ENCODE results near the gene KYNU. TPM values are rescaled to one million over a fixed set of nuclear protein-coding genes. Genes with fewer than 3 reads are reported as not detected.
"Not testable (repeated sequence)": the region's sequence is repeated elsewhere in the genome, so short reads cannot be mapped to it uniquely, and the experiment has no call there.

KYNU gene
- total RNA-seq, 1 donor from 2014 or later, result 1.1 TPM

DNA sequence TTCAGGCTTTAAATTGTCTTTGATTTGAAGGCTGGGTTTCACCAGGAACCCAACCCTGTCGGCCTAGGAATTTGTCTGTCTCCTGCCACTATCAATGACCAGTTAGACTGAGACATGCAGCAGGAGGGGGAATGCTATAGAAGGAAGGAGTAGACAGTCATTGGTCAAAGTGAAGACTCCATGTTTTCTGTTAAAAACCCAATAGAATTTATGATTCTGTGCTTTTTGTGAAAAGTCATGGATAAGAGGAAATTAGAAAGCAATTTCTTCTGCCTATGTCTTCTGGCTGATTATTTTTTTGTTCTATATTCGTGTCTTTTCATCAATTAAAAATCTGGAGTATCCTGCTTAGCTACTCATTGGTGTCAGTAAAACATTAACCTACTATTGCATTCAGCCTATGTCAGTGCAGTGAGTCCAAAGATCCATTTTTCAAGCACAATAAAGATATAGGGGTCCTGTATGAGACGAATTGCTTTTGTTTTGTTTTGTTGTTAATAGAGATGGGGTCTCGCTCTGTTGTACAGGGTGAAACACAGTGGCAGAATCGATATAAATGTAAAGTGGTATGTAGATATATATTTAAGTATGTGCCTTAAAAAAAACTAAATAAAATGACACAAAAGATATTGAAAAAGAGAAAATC lies 7.9 kb upstream of the KYNU start:
- intact Hi-C loops (cut with DNase I), result no loop called here
- ATAC-seq (no peak), DNase-seq (ENCODE audit: missing footprints) (no peak)

GRCh38 chr2:142870526-142870925 lies 6.9 kb upstream of the KYNU start:
- no peak for ATAC-seq
- no peak for DNase-seq (ENCODE audit: missing footprints)
- intact Hi-C loops (cut with DNase I), result no loop called here

GRCh38 chr2:142871396-142871795 lies 6.1 kb upstream of the KYNU start:
- DNase-seq (ENCODE audit: missing footprints) (no peak), ATAC-seq (no peak)
- intact Hi-C loops (cut with DNase I), result no loop called here

GRCh38 chr2:142872882-142873724 lies 4.4 kb upstream of the KYNU start:
- ATAC-seq (no peak), DNase-seq (ENCODE audit: missing footprints) (no peak)
- intact Hi-C loops (cut with DNase I), result no loop called here

- ATAC-seq (no peak), DNase-seq (ENCODE audit: missing footprints) (no peak)
- intact Hi-C loops (cut with DNase I), result no loop called here
Observed at GRCh38 chr2:142873831-142874287, 3.6 kb upstream of the KYNU start.

DNA sequence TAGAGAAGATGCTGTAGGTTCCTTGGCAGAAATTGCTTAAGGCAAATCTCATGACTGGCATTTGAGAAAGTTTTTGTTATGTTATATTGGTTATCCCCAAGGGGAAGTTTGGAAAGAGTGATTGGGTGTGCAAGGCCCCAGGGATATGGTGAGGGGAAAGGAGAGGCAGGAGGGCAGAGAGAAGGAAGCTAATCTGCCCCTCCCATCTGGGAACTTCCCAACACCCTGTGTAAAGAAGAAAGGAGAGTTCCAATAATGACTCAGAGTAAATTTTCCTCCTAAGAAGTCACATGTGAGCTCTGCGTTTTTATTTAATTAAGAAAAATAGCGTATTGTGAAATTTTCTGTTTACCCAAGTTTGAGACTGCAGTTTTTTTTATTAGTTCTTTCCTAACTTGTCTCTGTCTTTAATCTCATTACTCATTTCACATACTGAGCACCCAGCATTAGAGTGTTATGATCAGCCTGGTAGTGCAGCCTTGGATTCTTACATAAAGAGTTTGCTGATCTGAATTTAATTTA lies 3.1 kb upstream of the KYNU start:
- intact Hi-C loops (cut with DNase I), result no loop called here
- DNase-seq (ENCODE audit: missing footprints) (no peak), ATAC-seq (peak; percentile 28)

DNA sequence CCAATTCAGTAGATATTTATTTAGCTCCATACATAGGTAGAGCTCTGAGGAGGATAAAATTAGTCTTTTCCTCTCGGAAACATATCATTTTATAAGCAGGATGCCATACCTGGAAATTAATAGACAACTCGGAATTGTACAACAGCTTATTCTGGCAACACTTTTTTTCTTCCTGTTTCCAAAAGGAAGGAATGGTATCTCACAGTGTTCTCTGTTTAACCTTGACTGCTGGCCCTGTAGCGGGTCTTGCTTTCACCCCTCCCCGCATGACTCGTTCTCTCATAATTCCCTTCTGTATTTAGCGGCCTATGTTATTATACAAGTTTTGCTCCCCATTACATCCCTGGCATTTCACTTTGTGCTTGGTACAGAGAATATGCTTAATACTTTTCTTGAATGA lies 2.5 kb upstream of the KYNU start:
- ATAC-seq, result no peak
- no peak for DNase-seq (ENCODE audit: missing footprints)
- intact Hi-C loops (cut with DNase I), result no loop called here

DNA sequence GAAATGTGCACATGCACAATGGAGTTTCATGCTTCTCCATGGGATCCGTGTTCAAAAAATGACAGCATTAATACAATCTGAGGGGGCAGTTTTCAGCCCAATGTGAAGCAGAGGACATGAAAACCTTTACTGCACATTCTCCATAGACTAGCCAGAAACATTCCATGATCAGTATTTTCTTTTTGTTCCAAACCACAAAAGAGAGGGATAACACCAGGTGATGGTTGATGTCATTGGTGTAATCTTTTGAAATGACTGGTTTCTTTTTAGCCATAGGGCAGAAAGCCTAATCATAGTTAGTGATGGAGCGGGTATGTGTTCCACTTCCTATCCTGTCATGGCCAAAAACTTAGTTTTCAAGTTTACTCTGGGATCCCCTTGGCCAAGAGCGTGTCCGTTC lies 1.8 kb upstream of the KYNU start:
- no peak for DNase-seq (ENCODE audit: missing footprints)
- intact Hi-C loops (cut with DNase I), result no loop called here
- ATAC-seq, result no peak

DNA sequence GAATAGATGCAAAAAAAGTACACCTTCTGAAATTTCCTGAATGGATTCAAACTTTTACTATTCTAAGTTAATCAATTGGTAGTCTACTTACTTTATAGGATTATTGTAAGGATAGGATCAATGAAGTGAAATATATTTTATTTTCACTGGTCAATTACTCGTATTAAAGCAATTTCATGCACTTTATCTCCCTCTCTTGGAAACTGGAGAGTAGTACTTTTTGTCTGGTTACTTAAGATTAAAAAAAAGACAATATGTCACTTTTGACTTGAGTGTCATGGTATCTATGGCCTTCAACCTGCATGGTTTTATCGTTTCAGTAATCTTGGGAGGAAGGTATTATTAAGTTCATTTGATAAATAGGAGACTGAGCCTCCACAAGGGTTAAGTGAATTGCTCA lies 1.0 kb upstream of the KYNU start:
- DNase-seq (ENCODE audit: missing footprints), result no peak
- ATAC-seq, result no peak
- intact Hi-C loops (cut with DNase I), result no loop called here

DNA sequence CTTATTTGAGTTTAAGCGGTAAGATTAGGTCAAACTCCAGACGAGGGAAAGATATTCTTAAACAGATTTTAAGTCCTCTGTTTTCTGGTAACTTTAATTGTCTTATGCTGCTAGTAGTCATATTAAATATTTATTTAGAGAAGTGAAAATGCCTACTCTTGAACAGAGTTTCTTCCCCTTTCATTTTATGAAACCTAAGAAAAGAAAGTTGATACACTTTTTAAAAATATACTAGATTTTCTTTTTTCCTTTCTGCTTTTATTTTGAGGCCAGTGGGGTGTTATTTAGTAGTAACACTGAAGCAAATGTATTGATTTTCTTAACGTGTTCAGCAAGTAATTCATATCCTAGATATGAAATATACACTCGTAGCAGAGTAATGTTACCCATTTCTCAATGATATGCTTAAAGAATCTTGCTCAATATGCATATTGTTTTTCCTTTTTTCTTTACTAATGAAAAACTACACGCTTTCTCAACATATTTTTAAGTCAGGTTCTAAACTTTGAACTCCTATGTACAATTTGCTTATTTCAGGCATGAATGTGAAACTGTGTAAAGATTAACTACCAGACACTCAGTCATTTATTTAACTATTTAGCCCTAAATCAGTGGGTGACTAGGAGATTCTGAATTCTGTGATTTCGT lies 691 bp downstream of the KYNU start:
- DNase-seq (ENCODE audit: missing footprints) (no peak), ATAC-seq (no peak)
- intact Hi-C loops (cut with DNase I), result no loop called here

DNA sequence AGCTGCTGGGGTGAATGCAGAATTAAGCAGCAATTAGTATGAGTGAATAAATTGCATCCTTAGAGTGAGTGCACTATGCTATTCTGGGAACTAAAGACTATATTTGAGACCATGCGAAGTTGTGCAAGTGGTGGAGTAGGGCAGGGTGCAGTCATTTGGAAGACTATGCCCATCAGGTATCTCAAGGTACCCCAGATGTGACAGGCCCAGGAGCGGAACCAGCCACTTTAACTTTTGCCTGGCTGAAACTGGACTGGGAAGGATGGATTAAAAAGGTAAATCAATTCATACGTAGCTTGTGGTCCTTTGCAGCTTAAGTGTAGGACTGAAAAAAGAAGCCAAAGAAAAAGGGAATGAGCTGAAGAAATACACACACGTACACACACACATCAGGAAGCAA lies 1.7 kb downstream of the KYNU start:
- intact Hi-C loops (cut with DNase I), result no loop called here
- no peak for ATAC-seq
- no peak for DNase-seq (ENCODE audit: missing footprints)

DNA sequence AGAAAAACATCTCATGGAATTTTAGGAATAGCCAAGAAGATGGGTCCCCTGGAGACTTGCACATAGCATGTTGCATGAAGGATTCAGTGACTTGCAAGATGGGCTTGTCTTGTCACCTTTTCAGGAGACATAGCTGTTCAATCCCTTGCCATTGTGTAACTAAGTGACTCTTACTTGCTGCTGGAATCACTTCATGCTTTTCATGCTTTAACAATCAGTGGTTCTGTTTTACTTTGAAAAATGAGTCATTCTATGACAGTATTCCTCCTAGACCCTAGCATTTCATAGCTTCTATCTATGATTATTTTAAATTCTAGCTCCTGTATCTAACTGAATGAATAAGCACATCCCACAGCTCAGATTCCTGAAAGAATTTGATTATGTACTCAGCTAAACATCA lies 2.8 kb downstream of the KYNU start:
- DNase-seq (ENCODE audit: missing footprints), result no peak
- ATAC-seq, result no peak
- intact Hi-C loops (cut with DNase I), result no loop called here

GRCh38 chr2:142881619-142882018 lies 4.2 kb downstream of the KYNU start:
- ATAC-seq (no peak), DNase-seq (ENCODE audit: missing footprints) (no peak)
- intact Hi-C loops (cut with DNase I), result no loop called here

DNA sequence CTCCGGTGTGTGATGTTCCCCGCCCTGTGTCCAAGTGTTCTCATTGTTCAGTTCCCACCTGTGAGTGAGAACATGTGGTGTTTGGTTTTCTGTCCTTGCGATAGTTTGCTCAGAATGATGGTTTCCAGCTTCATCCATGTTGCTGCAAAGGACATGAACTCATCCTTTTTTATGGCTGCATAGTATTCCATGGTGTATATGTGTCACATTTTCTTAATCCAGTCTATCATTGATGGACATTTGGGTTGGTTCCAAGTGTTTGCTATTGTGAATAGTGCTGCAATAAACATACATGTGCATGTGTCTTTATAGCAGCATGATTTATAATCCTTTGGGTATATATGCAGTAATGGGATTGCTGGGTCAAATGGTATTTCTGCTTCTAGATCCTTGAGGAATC lies 5.0 kb downstream of the KYNU start:
- intact Hi-C loops (cut with DNase I); DNase-seq (ENCODE audit: missing footprints); ATAC-seq: not testable (repeated sequence)

GRCh38 chr2:142883526-142883925 lies 6.1 kb downstream of the KYNU start:
- intact Hi-C loops (cut with DNase I), result no loop called here
- ATAC-seq (no peak), DNase-seq (ENCODE audit: missing footprints) (no peak)

GRCh38 chr2:142885543-142885942 lies 8.1 kb downstream of the KYNU start:
- no peak for ATAC-seq
- DNase-seq (ENCODE audit: missing footprints), result no peak

DNA sequence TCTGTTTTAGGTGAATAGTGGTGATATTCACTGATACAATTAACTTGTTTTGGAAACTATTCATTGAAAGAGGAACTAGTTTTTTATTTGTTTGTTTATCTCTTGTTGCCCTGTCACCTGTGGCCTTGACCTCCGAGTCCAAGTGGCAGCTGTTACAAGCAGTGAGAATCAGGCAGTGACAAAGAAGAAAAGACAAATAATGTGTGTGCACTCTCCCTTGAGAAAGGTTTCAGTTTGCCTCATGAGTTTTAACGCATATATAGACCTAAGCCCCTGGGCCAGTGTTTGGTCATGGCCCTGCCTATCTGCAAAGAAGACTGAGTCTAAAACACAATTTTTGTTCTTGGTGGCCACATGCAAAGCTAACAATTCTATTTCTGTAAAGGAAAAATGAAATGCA lies 15.3 kb downstream of the KYNU start:
- ATAC-seq (no peak), DNase-seq (ENCODE audit: missing footprints) (no peak)
- intact Hi-C loops (cut with DNase I), result no loop called here

More at GRCh38 chr2:142885543-142885942, 8.1 kb downstream of the KYNU start:
- intact Hi-C loops (cut with DNase I), result no loop called here

- no peak for ATAC-seq
- intact Hi-C loops (cut with DNase I), result no loop called here
- no peak for DNase-seq (ENCODE audit: missing footprints)
Observed at GRCh38 chr2:142893241-142893640, 15.8 kb downstream of the KYNU start.

DNA sequence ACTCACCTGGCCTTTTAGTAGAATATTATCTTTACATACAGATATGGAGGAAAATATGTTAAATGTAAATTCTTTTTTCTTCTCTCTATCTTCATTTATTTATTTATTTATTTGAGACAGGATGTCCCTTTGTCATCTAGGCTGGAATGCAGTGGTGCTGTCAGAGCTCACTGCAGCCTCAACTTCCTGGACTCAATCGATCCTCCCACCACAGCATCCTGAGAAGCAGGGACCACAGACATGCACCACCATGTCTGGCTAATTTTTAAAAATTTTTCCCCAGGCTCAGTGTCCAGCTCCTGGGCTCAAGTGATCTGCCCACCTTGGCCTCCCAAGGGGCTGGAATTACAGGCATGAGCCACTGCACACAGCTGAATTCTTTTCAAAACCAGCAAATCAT lies 20.3 kb downstream of the KYNU start:
- DNase-seq (ENCODE audit: missing footprints), result no peak
- no peak for ATAC-seq
- intact Hi-C loops (cut with DNase I), result no loop called here

- ATAC-seq; DNase-seq (ENCODE audit: missing footprints): not testable (repeated sequence)
Observed at GRCh38 chr2:142900327-142900726, 22.9 kb downstream of the KYNU start.

More at GRCh38 chr2:142900327-142900726, 22.9 kb downstream of the KYNU start:
- intact Hi-C loops (cut with DNase I), result not testable (repeated sequence)
